Epithelial cell of alveolus of lung (primary cell): ENCODE measurements around the gene CLDN17. TPM values are rescaled to one million over a fixed set of nuclear protein-coding genes. Genes with fewer than 3 reads are reported as not detected.

Experiments
- total RNA-seq: library from RNA; depleted of rRNA; stranded (reverse); fragments of >200 nt; gene quantifications from 2 replicates; pipeline ENCODE4 v1.2.1, GENCODE V29; 2015

CLDN17 gene
- total RNA-seq: not detected in 2 replicates

GRCh38 chr21:30166705-30167104 is at the start of gene CLDN17:
TSS of gene CLDN17 (minus strand) at chr21:30166805. CDS start at chr21:30166617, 188 bp downstream.

GRCh38 chr21:30216041-30216723 is 49.6 kb upstream of the CLDN17 start, which contains the start of gene CLDN8:
TSS of gene CLDN8 (minus strand) at chr21:30216097. CDS start at chr21:30215925, 172 bp downstream.

Other genes starting within 250 kb of the CLDN17 start
- not detected in 2 replicates for gene GRIK1, start 226.8 kb downstream of the CLDN17 start, total RNA-seq
- gene CLDN8, start 49.3 kb upstream of the CLDN17 start, total RNA-seq: not detected in 2 replicates
- gene KRTAP24-1, start 116.1 kb upstream of the CLDN17 start, total RNA-seq: not detected in 2 replicates
- gene KRTAP25-1, start 122.7 kb upstream of the CLDN17 start, total RNA-seq: not detected in 2 replicates
- gene KRTAP26-1, start 153.5 kb upstream of the CLDN17 start, total RNA-seq: not detected in 2 replicates
- gene KRTAP27-1, start 170.9 kb upstream of the CLDN17 start, total RNA-seq: not detected in 2 replicates
- not detected in 2 replicates for gene KRTAP23-1, start 181.8 kb upstream of the CLDN17 start, total RNA-seq
- not detected in 2 replicates for gene KRTAP13-2, start 205.5 kb upstream of the CLDN17 start, total RNA-seq
- gene KRTAP13-1, start 229.2 kb upstream of the CLDN17 start, total RNA-seq: not detected in 2 replicates